Liver (tissue), 3 donors: ENCODE results near the gene TM7SF2.

Experiments
- EGR1 ChIP-seq, 2 donors: IDR thresholded peaks; 2 replicates each; pipeline ENCODE4 v1.6.1; 2016 to 2018; ENCODE audit warnings: antibody characterized with exemption in 2 of 2, low read depth in 2 of 2
- FOXA1 ChIP-seq: IDR thresholded peaks from 2 replicates; pipeline ENCODE4 v1.6.1; 2016; ENCODE audit warnings: antibody characterized with exemption
- GABPA ChIP-seq, 2 donors: IDR thresholded peaks in 1 of 2; conservative IDR thresholded peaks in 1 of 2; 2 replicates each; pipeline ENCODE4 v1.6.1; 2016; ENCODE audit warnings: antibody characterized with exemption in 2 of 2, mild to moderate bottlenecking in 1 of 2, moderate library complexity in 1 of 2
- HNF4G ChIP-seq: IDR thresholded peaks from 2 replicates; pipeline ENCODE4 v1.6.1; 2016; ENCODE audit warnings: antibody characterized with exemption
- RXRA ChIP-seq, 2 donors: IDR thresholded peaks; 2 replicates each; pipeline ENCODE4 v1.6.1; 2017 to 2018; ENCODE audit warnings: antibody characterized with exemption in 2 of 2, mild to moderate bottlenecking in 1 of 2
- SP1 ChIP-seq: IDR thresholded peaks from 2 replicates; pipeline ENCODE4 v1.6.1; 2018; ENCODE audit warnings: antibody characterized with exemption, mild to moderate bottlenecking
- TAF1 ChIP-seq: conservative IDR thresholded peaks from 2 replicates; pipeline ENCODE4 v1.6.1; 2016; ENCODE audit warnings: antibody characterized with exemption, mild to moderate bottlenecking
- TF ChIP-seq, protein P1 (sequence below): fragments of 150-350 bp; IDR thresholded peaks from 2 replicates; pipeline ENCODE4 v1.5.1; 2017; ENCODE audit warnings: improper control_type of control experiment, low read depth, low read length; ENCODE audit not compliant: missing input control
- TF ChIP-seq, protein P2 (sequence below): IDR thresholded peaks from 2 replicates; pipeline ENCODE4 v1.6.1; 2016; ENCODE audit warnings: antibody characterized with exemption
- TF ChIP-seq, protein P3 (sequence below): IDR thresholded peaks from 2 replicates; pipeline ENCODE4 v1.6.1; 2016; ENCODE audit warnings: antibody characterized with exemption, mild to moderate bottlenecking
- TF ChIP-seq, protein P4 (sequence below): IDR thresholded peaks from 2 replicates; pipeline ENCODE4 v1.6.1; 2016; ENCODE audit warnings: antibody characterized with exemption
- donor health status: healthy.
- donor health status: healthy.

- TF ChIP-seq, protein P1, sequence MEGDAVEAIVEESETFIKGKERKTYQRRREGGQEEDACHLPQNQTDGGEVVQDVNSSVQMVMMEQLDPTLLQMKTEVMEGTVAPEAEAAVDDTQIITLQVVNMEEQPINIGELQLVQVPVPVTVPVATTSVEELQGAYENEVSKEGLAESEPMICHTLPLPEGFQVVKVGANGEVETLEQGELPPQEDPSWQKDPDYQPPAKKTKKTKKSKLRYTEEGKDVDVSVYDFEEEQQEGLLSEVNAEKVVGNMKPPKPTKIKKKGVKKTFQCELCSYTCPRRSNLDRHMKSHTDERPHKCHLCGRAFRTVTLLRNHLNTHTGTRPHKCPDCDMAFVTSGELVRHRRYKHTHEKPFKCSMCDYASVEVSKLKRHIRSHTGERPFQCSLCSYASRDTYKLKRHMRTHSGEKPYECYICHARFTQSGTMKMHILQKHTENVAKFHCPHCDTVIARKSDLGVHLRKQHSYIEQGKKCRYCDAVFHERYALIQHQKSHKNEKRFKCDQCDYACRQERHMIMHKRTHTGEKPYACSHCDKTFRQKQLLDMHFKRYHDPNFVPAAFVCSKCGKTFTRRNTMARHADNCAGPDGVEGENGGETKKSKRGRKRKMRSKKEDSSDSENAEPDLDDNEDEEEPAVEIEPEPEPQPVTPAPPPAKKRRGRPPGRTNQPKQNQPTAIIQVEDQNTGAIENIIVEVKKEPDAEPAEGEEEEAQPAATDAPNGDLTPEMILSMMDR = no peak
- no peak for TF ChIP-seq SP1
- no peak for TF ChIP-seq TAF1
- TF ChIP-seq FOXA1 = no peak
- TF ChIP-seq, protein P2, sequence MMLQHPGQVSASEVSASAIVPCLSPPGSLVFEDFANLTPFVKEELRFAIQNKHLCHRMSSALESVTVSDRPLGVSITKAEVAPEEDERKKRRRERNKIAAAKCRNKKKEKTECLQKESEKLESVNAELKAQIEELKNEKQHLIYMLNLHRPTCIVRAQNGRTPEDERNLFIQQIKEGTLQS = no peak
- no peak for TF ChIP-seq EGR1 (IDR thresholded peaks at IDR 0.05; ENCODE audit: low read depth in 2 of 2)
- TF ChIP-seq HNF4G = no peak
- TF ChIP-seq, protein P3, sequence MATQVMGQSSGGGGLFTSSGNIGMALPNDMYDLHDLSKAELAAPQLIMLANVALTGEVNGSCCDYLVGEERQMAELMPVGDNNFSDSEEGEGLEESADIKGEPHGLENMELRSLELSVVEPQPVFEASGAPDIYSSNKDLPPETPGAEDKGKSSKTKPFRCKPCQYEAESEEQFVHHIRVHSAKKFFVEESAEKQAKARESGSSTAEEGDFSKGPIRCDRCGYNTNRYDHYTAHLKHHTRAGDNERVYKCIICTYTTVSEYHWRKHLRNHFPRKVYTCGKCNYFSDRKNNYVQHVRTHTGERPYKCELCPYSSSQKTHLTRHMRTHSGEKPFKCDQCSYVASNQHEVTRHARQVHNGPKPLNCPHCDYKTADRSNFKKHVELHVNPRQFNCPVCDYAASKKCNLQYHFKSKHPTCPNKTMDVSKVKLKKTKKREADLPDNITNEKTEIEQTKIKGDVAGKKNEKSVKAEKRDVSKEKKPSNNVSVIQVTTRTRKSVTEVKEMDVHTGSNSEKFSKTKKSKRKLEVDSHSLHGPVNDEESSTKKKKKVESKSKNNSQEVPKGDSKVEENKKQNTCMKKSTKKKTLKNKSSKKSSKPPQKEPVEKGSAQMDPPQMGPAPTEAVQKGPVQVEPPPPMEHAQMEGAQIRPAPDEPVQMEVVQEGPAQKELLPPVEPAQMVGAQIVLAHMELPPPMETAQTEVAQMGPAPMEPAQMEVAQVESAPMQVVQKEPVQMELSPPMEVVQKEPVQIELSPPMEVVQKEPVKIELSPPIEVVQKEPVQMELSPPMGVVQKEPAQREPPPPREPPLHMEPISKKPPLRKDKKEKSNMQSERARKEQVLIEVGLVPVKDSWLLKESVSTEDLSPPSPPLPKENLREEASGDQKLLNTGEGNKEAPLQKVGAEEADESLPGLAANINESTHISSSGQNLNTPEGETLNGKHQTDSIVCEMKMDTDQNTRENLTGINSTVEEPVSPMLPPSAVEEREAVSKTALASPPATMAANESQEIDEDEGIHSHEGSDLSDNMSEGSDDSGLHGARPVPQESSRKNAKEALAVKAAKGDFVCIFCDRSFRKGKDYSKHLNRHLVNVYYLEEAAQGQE = no peak
- TF ChIP-seq, protein P4, sequence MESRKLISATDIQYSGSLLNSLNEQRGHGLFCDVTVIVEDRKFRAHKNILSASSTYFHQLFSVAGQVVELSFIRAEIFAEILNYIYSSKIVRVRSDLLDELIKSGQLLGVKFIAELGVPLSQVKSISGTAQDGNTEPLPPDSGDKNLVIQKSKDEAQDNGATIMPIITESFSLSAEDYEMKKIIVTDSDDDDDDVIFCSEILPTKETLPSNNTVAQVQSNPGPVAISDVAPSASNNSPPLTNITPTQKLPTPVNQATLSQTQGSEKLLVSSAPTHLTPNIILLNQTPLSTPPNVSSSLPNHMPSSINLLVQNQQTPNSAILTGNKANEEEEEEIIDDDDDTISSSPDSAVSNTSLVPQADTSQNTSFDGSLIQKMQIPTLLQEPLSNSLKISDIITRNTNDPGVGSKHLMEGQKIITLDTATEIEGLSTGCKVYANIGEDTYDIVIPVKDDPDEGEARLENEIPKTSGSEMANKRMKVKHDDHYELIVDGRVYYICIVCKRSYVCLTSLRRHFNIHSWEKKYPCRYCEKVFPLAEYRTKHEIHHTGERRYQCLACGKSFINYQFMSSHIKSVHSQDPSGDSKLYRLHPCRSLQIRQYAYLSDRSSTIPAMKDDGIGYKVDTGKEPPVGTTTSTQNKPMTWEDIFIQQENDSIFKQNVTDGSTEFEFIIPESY = no peak
- TF ChIP-seq GABPA (IDR thresholded peaks at IDR 0.05 in 1 of 2, conservative IDR thresholded peaks at IDR 0.05 in 1 of 2) = no peak
- TF ChIP-seq RXRA (IDR thresholded peaks at IDR 0.05) = no peak
Observed at GRCh38 chr11:65065851-65066250, 45.8 kb upstream of the TM7SF2 start.
